ENCODE measurements around the gene AKAP1.
"Not testable (repeated sequence)": the region's sequence is repeated elsewhere in the genome, so short reads cannot be mapped to it uniquely, and the experiment has no call there.

DNA sequence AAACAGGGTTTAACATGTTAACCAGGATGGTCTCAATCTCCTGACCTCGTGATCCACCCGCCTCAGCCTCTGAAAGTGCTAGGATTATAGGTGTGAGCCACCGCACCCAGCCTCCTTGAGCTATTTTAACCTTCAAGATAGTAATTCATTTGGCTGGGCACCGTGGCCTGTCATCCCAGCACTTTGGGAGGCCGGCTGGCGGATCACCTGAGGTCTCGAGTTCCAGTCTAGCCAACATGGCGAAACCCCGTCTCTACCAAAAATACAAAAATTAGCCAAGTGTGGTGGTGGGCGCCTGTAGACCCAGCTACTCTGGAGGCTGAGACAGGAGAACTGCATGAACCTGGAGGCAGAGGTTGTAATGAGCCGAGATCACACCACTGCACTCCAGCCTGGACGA is 17.6 kb downstream of the AKAP1 start:
- TF ChIP-seq POLR2A, CTCF (IDR thresholded peaks at IDR 0.05): not testable (repeated sequence)
